ENCODE measurements around the gene C16orf54. TPM values are rescaled to one million over a fixed set of nuclear protein-coding genes. Genes with fewer than 3 reads are reported as not detected.

The C16orf54 gene
- total and polyA plus RNA-seq, 4 donors: 0.38 to 2.4 (median 0.84) TPM

GRCh38 chr16:29705030-29705429, 40.8 kb downstream of the C16orf54 start:
- H3K9ac ChIP-seq (ENCODE audit: low read depth in 1 of 2, low read length in 2 of 2): no peak overlapping the region
- H3K4me1 ChIP-seq (ENCODE audit: control insufficient read depth in 4 of 4, insufficient read depth in 4 of 4, low read length in 3 of 4): peaks cover 0 to 3% (median under 1%) of the 10 kb centered on the region in 4 donors
- no peak overlapping the region for H3K27ac ChIP-seq (ENCODE audit: low read depth in 1 of 2, low read length in 2 of 2)
- no peak for TF ChIP-seq CTCF (IDR thresholded peaks at IDR 0.05; ENCODE audit: low read depth, low read length, missing input control)
- no peak for TF ChIP-seq HNF4A (conservative IDR thresholded peaks at IDR 0.05)
- no peak for TF ChIP-seq FOXA2 (IDR thresholded peaks at IDR 0.05)
- TF ChIP-seq, protein P1, sequence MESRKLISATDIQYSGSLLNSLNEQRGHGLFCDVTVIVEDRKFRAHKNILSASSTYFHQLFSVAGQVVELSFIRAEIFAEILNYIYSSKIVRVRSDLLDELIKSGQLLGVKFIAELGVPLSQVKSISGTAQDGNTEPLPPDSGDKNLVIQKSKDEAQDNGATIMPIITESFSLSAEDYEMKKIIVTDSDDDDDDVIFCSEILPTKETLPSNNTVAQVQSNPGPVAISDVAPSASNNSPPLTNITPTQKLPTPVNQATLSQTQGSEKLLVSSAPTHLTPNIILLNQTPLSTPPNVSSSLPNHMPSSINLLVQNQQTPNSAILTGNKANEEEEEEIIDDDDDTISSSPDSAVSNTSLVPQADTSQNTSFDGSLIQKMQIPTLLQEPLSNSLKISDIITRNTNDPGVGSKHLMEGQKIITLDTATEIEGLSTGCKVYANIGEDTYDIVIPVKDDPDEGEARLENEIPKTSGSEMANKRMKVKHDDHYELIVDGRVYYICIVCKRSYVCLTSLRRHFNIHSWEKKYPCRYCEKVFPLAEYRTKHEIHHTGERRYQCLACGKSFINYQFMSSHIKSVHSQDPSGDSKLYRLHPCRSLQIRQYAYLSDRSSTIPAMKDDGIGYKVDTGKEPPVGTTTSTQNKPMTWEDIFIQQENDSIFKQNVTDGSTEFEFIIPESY (IDR thresholded peaks at IDR 0.05): no peak
- TF ChIP-seq, protein P2, sequence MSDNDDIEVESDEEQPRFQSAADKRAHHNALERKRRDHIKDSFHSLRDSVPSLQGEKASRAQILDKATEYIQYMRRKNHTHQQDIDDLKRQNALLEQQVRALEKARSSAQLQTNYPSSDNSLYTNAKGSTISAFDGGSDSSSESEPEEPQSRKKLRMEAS (IDR thresholded peaks at IDR 0.05): no peak
- TF ChIP-seq NR2F2 (IDR thresholded peaks at IDR 0.05): no peak
- TF ChIP-seq FOXA1 (IDR thresholded peaks at IDR 0.05): no peak
- no peak for TF ChIP-seq RAD21 (IDR thresholded peaks at IDR 0.05)
- TF ChIP-seq, protein P3, sequence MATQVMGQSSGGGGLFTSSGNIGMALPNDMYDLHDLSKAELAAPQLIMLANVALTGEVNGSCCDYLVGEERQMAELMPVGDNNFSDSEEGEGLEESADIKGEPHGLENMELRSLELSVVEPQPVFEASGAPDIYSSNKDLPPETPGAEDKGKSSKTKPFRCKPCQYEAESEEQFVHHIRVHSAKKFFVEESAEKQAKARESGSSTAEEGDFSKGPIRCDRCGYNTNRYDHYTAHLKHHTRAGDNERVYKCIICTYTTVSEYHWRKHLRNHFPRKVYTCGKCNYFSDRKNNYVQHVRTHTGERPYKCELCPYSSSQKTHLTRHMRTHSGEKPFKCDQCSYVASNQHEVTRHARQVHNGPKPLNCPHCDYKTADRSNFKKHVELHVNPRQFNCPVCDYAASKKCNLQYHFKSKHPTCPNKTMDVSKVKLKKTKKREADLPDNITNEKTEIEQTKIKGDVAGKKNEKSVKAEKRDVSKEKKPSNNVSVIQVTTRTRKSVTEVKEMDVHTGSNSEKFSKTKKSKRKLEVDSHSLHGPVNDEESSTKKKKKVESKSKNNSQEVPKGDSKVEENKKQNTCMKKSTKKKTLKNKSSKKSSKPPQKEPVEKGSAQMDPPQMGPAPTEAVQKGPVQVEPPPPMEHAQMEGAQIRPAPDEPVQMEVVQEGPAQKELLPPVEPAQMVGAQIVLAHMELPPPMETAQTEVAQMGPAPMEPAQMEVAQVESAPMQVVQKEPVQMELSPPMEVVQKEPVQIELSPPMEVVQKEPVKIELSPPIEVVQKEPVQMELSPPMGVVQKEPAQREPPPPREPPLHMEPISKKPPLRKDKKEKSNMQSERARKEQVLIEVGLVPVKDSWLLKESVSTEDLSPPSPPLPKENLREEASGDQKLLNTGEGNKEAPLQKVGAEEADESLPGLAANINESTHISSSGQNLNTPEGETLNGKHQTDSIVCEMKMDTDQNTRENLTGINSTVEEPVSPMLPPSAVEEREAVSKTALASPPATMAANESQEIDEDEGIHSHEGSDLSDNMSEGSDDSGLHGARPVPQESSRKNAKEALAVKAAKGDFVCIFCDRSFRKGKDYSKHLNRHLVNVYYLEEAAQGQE (IDR thresholded peaks at IDR 0.05): no peak
- 74% methylated on average over 2 of the region's 2 CpGs for WGBS
- H3K9me3 ChIP-seq (ENCODE audit: control insufficient read depth in 4 of 4, low read length in 3 of 4): no peaks in the 10 kb centered on the region
- no peak for DNase-seq (ENCODE audit: low spot score)
- H3K4me3 ChIP-seq (ENCODE audit: low read depth in 1 of 3, low read length in 3 of 3): no peak overlapping the region
- H3K36me3 ChIP-seq (ENCODE audit: control insufficient read depth in 4 of 4, insufficient read depth in 3 of 4, low read depth in 1 of 4, low read length in 3 of 4): no peaks in the 10 kb centered on the region
- no peaks in the 10 kb centered on the region for H3K27me3 ChIP-seq (ENCODE audit: control insufficient read depth in 4 of 4, insufficient read depth in 4 of 4, low read length in 3 of 4)

DNA sequence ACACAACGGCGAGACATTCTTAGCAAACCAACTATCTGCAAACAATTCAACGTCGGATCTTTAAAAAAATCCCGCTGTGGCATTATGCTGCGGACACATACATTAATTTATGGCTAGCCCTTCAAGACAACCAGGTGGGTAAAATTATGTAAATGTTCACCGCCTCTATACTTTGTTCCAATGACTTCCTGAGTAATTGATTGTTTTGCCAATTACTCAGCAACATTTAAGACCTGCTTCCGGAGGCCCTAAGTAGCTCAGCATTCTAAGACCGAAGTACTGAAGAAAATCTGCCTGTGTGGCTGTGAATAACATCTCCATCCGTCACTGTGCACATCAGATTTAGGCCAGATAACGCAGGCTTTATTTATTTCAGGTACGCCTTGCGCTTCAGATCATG, 43.5 kb downstream of the C16orf54 start:
- DNase-seq (ENCODE audit: low spot score): no peak
- peaks cover 0 to 3% (median 0%) of the 10 kb centered on the region in 4 donors for H3K4me1 ChIP-seq (ENCODE audit: control insufficient read depth in 4 of 4, insufficient read depth in 4 of 4, low read length in 3 of 4)
- no peaks in the 10 kb centered on the region for H3K9me3 ChIP-seq (ENCODE audit: control insufficient read depth in 4 of 4, low read length in 3 of 4)
- no peaks in the 10 kb centered on the region for H3K36me3 ChIP-seq (ENCODE audit: control insufficient read depth in 4 of 4, insufficient read depth in 3 of 4, low read depth in 1 of 4, low read length in 3 of 4)
- H3K27ac ChIP-seq (ENCODE audit: low read depth in 1 of 2, low read length in 2 of 2): no peak overlapping the region
- H3K27me3 ChIP-seq (ENCODE audit: control insufficient read depth in 4 of 4, insufficient read depth in 4 of 4, low read length in 3 of 4): no peaks in the 10 kb centered on the region
- 63% methylated on average over 13 of the region's 13 CpGs for WGBS
- H3K4me3 ChIP-seq (ENCODE audit: low read depth in 1 of 3, low read length in 3 of 3): no peak overlapping the region
- H3K9ac ChIP-seq (ENCODE audit: low read depth in 1 of 2, low read length in 2 of 2): peak overlapping the region in 1 of 2 donors; percentile 3
- TF ChIP-seq NR2F2 (IDR thresholded peaks at IDR 0.05): no peak
- no peak for TF ChIP-seq HNF4G (IDR thresholded peaks at IDR 0.05)
- TF ChIP-seq FOXA2 (IDR thresholded peaks at IDR 0.05): no peak
- no peak for TF ChIP-seq RAD21 (IDR thresholded peaks at IDR 0.05)
- no peak for TF ChIP-seq TAF1 (conservative IDR thresholded peaks at IDR 0.05)
- TF ChIP-seq SP1 (IDR thresholded peaks at IDR 0.05): no peak
- TF ChIP-seq YY1 (IDR thresholded peaks at IDR 0.05): no peak
- TF ChIP-seq HNF4A (conservative IDR thresholded peaks at IDR 0.05): no peak
- TF ChIP-seq, protein P3 (IDR thresholded peaks at IDR 0.05): no peak
- no peak for TF ChIP-seq CTCF (IDR thresholded peaks at IDR 0.05; ENCODE audit: low read depth, low read length, missing input control)
- TF ChIP-seq EGR1 (IDR thresholded peaks at IDR 0.05; ENCODE audit: low read depth in 2 of 2): no peak
- no peak for TF ChIP-seq JUND (IDR thresholded peaks at IDR 0.05)
- TF ChIP-seq, protein P1 (IDR thresholded peaks at IDR 0.05): no peak
- TF ChIP-seq RXRA (IDR thresholded peaks at IDR 0.05): no peak
- no peak for TF ChIP-seq FOXA1 (IDR thresholded peaks at IDR 0.05)
